Measurements from ENCODE around the gene RPS27L. TPM values are rescaled to one million over a fixed set of nuclear protein-coding genes. Genes with fewer than 3 reads are reported as not detected.

RPS27L gene
- total RNA-seq, 2 experiments from 2014 or later: 41.3 to 60.3 TPM

DNA sequence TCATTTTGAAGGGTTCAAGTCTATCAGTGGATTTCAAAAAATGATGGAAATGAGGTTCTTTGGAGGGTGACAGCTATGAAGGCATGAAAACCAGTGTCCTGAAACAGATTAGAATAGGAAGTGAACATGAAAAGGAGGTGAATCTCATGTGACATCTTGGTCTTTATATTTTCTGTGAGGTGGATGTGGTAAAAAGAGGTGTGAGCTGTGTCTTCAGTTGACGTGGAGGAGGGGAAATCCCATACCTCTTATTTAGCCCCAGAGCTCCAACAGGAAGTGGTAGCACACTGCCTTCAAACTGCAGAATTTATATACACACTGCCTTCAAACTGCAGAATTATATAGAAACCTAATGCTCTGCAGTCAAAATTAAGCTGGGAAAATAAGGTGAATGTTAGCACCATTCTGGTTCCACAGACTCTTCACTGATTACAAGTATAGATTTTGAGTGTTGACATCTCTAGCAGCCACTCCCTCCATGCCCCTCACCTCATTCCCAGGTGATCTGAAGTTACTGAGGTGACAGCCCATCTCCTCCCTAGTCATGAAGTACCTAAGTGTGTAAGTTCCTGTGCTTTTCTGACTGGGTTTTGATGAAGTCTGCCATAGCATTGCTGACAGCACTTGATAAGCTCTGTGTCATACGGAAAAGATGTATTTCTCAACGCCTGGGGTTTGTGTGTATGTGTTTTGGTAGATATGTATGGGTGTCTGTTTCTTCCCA lies 34.8 kb upstream of the RPS27L start:
- CTCF ChIA-PET (ENCODE audit: unreplicated experiment): interaction anchor here (0.5 to 0.7 kb wide), 2 partner anchors 11 to 87 kb away, joined by 3 to 5 read pairs; no protein-coding TSS in a partner anchor
- Histone ChIP-seq H3K9me2 (ENCODE audit: insufficient read depth, low read length) (no peaks in the 10 kb centered on the region), H3K4me1 (ENCODE audit: insufficient read depth, low read length, poor library complexity, severe bottlenecking) (peaks cover 72% of the 10 kb centered on the region), H2AFZ (ENCODE audit: low read length) (peak overlapping the region; percentile 30; the same call in 1 of the 2 replicates), H3K9me3 (ENCODE audit: low read length) (no peaks in the 10 kb centered on the region), H3K36me3 (ENCODE audit: insufficient read depth, low read length) (no peaks in the 10 kb centered on the region), H4K20me1 (ENCODE audit: insufficient read depth, low read length) (no peaks in the 10 kb centered on the region), H3K4me3 (ENCODE audit: low read depth, low read length, poor library complexity, severe bottlenecking) (peak overlapping the region; percentile 79), H3K79me2 (ENCODE audit: insufficient read depth, low read depth, low read length) (peaks cover 73% of the 10 kb centered on the region), H3K27ac (ENCODE audit: low read depth, low read length, poor library complexity, severe bottlenecking) (peak overlapping the region; percentile 93), H3K4me2 (ENCODE audit: low read length) (peak overlapping the region; percentile 89)
- peak; percentile 84 for DNase-seq (ENCODE audit: low spot score)
- intact Hi-C loops (cut with micrococcal nuclease; ENCODE audit: unreplicated experiment): loop anchor here (2.0 to 10.0 kb wide), 2 partner anchors 85 to 313 kb away; partner anchors contain the start of genes APH1B and USP3
- POLR2A ChIA-PET: interaction anchor here (0.6 to 2.5 kb wide), 16 partner anchors 11 to 305 kb away, joined by 3 to 13 read pairs (median 3); partner anchors contain the start of genes APH1B and RPS27L
- TF ChIP-seq EZH2phosphoT487 (IDR thresholded peaks at IDR 0.05; ENCODE audit: borderline replicate concordance, low read depth, low read length): no peak
- TF ChIP-seq, protein P1, sequence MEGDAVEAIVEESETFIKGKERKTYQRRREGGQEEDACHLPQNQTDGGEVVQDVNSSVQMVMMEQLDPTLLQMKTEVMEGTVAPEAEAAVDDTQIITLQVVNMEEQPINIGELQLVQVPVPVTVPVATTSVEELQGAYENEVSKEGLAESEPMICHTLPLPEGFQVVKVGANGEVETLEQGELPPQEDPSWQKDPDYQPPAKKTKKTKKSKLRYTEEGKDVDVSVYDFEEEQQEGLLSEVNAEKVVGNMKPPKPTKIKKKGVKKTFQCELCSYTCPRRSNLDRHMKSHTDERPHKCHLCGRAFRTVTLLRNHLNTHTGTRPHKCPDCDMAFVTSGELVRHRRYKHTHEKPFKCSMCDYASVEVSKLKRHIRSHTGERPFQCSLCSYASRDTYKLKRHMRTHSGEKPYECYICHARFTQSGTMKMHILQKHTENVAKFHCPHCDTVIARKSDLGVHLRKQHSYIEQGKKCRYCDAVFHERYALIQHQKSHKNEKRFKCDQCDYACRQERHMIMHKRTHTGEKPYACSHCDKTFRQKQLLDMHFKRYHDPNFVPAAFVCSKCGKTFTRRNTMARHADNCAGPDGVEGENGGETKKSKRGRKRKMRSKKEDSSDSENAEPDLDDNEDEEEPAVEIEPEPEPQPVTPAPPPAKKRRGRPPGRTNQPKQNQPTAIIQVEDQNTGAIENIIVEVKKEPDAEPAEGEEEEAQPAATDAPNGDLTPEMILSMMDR (conservative IDR thresholded peaks at IDR 0.05; ENCODE audit: low read length): no peak
- BruUV-seq (replicated peaks): TSS peak; percentile 14

DNA sequence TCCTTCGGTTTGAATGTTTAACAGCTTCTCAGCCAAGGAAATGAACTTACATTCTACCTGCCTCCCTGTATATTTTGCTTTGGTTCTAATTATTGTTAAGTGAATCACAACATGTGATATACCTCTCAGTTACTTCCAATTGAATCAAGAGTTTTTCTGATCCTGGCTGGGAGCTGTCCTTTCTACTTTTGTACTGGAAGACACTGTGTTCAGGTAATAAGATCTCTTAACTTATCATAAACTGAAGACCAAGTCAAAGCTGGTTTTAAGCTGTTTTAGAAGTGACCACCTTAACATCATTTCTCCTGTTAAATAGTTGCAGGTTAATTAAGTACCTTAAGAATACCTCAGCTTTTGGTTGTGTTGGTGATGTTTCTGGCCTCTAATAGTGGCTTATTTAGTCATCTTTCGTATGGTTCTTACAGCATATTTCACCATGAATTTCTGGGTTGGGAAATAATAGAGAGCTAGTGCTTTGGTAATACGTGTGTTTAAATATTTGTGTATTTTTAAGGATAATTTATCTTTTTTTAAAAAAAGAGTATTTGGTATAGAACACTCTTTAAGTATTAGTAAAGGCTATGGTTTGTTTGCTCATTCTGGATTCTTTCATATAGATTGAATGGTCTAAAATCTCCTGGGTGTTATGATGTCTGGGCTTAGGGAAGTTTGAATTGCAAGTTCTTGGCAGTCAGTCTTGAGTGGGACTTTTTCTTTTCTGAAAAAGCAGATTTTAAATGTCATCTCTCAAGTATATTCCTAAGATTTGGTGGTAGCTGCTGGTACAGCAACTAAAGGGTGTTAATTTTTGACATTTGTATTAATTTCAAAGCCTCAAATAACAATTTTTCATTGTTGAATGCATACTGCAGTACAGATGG lies 33.7 kb upstream of the RPS27L start:
- no peaks in the 10 kb centered on the region for H4K20me1 ChIP-seq (ENCODE audit: insufficient read depth, low read length)
- ChIA-PET CTCF (ENCODE audit: unreplicated experiment) (interaction anchor here (0.7 kb wide), 1 partner anchor 12 kb away, joined by 3 read pairs; no protein-coding TSS in a partner anchor), POLR2A (interaction anchor here (0.6 to 2.5 kb wide), 14 partner anchors 12 to 306 kb away, joined by 3 to 13 read pairs (median 4); partner anchors contain the start of genes APH1B and RPS27L)
- DNase-seq (ENCODE audit: low spot score): no peak
- H2AFZ ChIP-seq (ENCODE audit: low read length): no peak overlapping the region; the same call in 1 of the 2 replicates
- no peaks in the 10 kb centered on the region for H3K9me2 ChIP-seq (ENCODE audit: insufficient read depth, low read length)
- peak overlapping the region; percentile 93 for H3K27ac ChIP-seq (ENCODE audit: low read depth, low read length, poor library complexity, severe bottlenecking)
- H3K4me1 ChIP-seq (ENCODE audit: insufficient read depth, low read length, poor library complexity, severe bottlenecking): peaks cover 64% of the 10 kb centered on the region
- peak overlapping the region; percentile 89 for H3K4me2 ChIP-seq (ENCODE audit: low read length)
- TF ChIP-seq EZH2phosphoT487 (IDR thresholded peaks at IDR 0.05; ENCODE audit: borderline replicate concordance, low read depth, low read length): no peak
- TF ChIP-seq, protein P1 (conservative IDR thresholded peaks at IDR 0.05; ENCODE audit: low read length): no peak
- no peaks in the 10 kb centered on the region for H3K9me3 ChIP-seq (ENCODE audit: low read length)
- intact Hi-C loops (cut with micrococcal nuclease; ENCODE audit: unreplicated experiment): loop anchor here (2.0 to 10.0 kb wide), 2 partner anchors 86 to 314 kb away; partner anchors contain the start of genes APH1B and USP3
- no peaks in the 10 kb centered on the region for H3K36me3 ChIP-seq (ENCODE audit: insufficient read depth, low read length)
- BruUV-seq (replicated peaks): no TSS peak
- H3K79me2 ChIP-seq (ENCODE audit: insufficient read depth, low read depth, low read length): peaks cover 63% of the 10 kb centered on the region
- peak overlapping the region; percentile 79 for H3K4me3 ChIP-seq (ENCODE audit: low read depth, low read length, poor library complexity, severe bottlenecking)
